VCaP (cell line): ENCODE measurements around the gene NKAPD1.

Source experiments
- H3K27ac ChIP-seq: fragments of 450-650 bp; 2 replicates; pipeline ENCODE4 v1.5.1; 2017
- CTCF ChIP-seq: fragments of 450-650 bp; conservative IDR thresholded peaks from 2 replicates; pipeline ENCODE4 v1.5.1; 2017; ENCODE audit warnings: mild to moderate bottlenecking, moderate library complexity

NKAPD1 gene

DNA sequence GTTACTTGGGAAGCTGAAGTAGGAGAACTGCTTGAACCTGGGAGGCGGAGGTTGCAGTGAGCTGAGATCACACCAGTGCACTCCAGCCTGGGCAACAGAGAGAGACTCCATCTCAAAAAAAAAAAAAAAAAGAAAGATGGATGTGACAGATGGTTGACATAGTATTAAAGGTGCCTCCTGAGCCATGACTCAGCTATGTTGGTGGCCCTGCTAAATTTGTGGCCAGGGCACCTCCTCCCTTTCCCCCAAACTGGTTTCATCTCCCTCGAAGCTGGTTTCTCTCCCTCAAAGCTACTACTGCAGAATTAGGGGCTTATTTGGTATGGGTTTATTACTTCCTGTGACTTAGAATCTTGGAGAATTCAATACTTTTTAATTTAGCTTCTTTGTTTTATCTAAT lies 44.1 kb downstream of the NKAPD1 start:
- no peak overlapping the region for H3K27ac ChIP-seq
- no peak for TF ChIP-seq CTCF

- no peak for TF ChIP-seq CTCF
- no peak overlapping the region for H3K27ac ChIP-seq
Measured at GRCh38 chr11:112121981-112122615, 48.0 kb downstream of the NKAPD1 start.

GRCh38 chr11:112123129-112123528 lies 49.0 kb downstream of the NKAPD1 start:
- no peak overlapping the region for H3K27ac ChIP-seq
- TF ChIP-seq CTCF, result no peak

DNA sequence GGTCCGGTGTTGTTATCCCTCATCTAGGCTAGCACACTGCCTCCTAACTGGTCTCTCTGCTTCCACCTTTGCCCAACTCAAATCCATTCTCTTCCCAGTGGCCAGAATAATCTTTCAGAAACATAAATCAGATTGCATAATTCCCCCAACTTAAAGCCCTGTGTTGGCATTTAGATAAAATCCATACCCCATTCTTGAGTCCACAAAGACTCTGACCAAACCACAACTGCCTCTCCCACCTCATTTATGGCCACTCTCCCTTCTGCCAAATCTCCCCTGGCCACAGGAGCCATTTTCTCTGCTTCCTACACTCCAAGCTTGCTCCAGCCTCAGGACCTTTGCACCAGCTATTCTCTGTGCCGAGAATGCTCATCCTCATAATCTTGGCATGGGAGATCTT lies 53.0 kb downstream of the NKAPD1 start:
- no peak for TF ChIP-seq CTCF
- H3K27ac ChIP-seq, result no peak overlapping the region

- no peak for TF ChIP-seq CTCF
- no peak overlapping the region for H3K27ac ChIP-seq
Measured at GRCh38 chr11:112128483-112129121, 54.5 kb downstream of the NKAPD1 start.

- TF ChIP-seq CTCF, result no peak
- H3K27ac ChIP-seq, result no peak overlapping the region
Measured at GRCh38 chr11:112129656-112130055, 55.6 kb downstream of the NKAPD1 start.

DNA sequence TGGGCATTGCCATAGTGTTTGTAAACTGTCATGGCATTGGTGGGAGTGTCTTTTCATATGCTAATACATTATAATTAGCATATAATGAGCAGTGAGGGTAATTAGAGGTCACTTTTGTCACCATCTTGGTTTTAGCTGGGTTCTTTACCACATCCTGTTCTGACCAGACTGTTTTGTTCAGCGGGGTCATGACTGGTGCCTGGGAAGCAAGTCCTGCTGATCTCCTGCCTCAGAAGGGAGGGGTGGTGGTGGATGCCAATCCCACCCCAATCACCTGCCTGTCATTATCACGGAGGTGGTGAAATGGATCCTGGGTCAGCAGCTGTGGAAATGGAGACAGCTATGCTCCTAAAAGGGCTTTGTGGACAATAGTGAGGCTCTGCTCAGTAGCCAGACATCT lies 58.6 kb downstream of the NKAPD1 start:
- TF ChIP-seq CTCF, result no peak
- no peak overlapping the region for H3K27ac ChIP-seq
